GM18907 (cell line): ENCODE results near the gene APOH.
A peak's percentile ranks its signal among the peaks of the same experiment; 100 is the strongest.

Source experiments
- ATAC-seq: cut with Tn5 transposase; IDR thresholded peaks from one replicate; pipeline ENCODE4 v1.9.1; 2021; ENCODE audit warnings: mild to moderate bottlenecking, moderate library complexity; ENCODE audit not compliant: unreplicated experiment

The APOH gene

DNA sequence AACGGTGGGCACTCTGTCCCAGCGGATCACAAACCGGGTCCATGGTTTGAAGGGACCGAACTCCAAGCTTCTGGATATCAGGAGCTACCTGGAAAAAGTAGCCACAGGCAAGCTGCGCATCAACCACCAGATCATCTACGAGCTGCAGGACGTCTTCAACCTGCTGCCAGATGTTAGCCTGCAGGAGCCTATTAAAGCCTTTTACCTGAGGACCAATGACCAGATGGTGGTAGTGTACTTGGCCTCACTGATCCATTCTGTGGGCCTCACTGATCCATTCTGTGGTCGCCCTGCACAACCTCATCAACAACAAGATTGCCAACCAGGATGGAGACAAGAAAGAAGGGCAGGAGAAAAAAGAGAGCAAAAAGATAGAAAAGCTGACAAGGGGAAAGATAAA, 31.0 kb downstream of the APOH start:
- ATAC-seq, result no peak

DNA sequence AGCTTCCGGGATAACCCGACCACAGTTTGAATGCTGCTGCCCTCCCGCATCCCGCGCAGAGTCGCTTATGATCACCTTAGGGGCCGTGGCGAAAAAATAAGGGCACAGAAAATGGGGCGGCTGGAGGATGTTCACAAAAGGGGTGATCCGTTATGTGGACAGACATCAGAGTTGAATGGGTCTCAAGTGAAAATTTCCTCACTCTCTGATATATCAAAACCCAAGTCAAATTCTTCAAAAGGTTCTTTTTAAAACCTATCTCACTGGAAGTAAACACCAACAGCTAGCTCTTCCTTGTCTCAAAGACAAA, 36.9 kb downstream of the APOH start:
- no peak for ATAC-seq

DNA sequence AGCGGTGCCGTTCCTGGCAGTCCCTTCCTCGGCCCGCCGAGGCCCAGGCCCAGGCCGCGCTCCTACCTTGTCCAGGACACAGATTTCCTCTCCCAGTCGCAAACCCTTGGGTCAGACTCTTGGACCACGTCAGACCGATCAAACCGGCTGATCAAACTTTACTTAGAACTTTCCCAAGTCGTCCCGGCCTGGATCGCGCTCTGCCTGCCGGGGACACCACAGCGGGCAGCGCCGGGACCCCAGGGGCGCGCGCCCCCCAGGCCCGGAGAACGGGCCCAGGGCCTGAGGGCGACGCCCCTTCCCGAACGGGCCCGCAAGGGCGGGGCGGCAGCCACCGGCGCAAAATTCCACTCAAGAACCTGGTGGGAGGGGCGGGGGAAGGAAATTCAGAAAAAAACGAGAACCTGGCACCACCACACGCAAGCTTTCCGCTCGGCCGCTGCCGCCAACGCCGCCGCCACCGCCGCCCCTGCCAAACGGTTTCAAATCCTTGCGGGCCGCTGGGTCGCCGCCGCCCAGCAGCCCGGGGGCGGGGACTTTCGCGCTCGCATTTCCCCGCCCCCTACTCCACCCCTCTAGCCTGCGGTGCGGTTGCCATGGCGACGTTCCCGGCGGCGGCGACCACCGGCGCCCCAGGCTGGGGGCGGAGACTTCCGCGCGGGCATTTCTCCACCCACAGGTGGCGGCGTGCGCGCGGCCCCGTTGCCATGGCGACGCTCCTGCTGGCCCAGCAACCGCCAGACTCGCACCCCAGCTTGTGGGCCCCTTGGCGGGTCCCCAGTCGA, 37.4 kb downstream of the APOH start, which contains the start of gene CEP112:
Gene CEP112 (minus strand): TSS at position 541 of the 785 bp plus-strand sequence.
- ATAC-seq, result peak; percentile 68

DNA sequence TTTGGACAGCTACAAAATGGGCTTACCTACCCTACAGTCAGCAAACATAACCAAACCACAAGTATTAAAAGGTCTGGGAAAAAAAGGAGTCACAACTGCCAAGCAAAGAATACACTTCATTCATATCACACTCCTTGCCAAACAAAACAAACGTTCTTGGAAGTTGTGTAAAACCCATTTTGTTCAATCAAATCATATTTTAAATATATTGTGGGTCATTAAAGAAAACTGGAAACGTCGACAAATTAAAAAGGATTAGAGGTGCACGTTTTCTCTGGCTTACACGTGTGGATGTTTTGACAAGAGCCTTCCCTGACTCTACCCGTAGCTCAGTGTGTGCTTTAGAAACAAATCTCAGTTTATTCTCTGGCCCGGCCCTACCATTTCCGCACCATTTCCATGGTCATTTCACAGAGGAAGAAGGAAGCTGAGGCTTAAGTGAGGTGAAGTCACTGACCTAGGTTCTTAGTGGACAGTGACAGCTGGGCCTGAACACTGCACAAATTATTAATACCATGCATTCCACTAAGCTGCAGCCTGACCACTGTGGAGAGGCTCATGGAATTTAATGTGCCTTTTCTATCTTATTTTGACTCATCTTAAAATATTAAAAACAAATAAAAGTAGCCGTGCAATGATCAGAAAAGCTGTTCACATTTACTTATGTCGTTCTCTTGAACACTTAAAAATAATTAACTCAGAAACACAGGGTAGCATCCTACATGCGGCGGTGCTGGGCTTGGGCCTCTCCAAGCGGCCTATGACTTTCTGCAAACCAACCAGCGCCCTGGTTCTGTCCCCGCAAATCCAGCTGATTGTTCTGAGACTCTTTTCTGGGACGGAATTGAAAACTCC, 38.2 kb downstream of the APOH start:
- peak; percentile 6 for ATAC-seq

DNA sequence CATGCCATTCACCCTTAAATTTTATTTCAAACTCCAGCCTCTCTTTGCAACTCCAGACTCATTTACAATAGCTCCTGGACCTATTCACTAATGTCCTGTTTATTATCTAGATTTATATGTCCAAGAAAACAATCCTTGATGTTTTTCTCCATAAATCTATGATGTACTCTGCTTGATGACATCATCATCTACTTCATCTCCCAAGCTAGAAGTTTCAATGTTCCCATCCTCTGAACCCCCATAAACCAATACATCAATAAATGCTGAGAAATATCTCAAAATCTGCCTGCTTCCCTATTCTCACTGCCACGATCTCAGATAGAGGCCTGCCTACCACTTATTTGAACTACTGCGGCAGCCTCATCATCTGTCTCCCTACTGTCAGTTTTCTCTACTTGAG, 41.5 kb downstream of the APOH start:
- ATAC-seq, result no peak

DNA sequence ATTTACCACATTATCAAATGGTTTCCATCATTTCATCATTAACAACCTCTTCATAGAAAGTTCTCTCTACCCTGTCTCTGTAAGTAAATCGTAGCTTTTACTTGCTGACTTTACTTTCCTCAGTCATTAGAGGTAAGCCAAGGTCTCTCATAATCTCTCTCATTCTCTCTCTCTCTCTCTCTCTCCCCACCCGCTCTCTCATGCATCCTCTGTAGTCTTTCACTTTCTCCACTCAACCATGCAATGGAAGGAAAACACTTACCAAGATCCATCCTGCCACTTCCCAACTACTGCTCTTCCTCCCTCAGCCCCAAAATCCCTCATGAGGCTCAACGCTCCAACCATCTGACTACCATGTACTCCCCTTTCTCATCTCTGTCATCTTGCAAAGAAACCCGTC, 43.4 kb downstream of the APOH start:
- ATAC-seq, result no peak

DNA sequence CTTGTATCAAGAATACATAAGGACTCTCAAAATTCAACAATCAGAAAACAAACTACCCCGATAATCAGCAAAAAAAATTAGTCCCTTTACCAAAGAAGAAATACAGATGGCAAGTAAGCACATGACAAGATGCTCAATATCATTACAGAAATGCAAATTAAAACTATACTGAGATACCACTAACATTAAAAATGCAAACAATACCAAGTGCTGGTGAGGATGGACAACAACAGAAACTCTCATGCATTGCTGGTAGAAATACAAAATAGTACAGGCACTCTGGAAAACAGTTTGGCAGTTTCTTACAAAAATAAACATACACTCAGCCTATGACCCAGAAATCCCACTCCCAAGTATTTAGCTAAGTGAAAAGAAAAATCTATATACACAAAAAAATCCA, 44.8 kb downstream of the APOH start:
- ATAC-seq, result no peak

DNA sequence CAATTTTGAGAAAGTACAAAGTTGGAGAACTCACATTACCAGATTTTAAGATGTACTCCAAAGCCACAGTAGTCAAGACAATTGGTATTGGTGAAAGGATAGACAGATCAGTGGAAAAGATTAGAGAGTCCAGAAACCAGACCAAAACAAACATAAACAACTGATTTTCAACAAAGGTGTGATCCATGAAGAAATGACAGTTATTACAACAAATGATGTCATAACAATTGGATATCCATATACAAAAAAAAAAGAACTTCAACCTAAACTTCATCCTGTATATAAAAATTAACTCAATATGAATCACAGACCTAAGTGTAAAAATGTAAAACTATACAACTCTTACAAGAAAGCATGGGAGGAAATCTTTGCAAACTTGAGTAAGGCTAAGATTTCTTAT, 45.7 kb downstream of the APOH start:
- ATAC-seq, result no peak

DNA sequence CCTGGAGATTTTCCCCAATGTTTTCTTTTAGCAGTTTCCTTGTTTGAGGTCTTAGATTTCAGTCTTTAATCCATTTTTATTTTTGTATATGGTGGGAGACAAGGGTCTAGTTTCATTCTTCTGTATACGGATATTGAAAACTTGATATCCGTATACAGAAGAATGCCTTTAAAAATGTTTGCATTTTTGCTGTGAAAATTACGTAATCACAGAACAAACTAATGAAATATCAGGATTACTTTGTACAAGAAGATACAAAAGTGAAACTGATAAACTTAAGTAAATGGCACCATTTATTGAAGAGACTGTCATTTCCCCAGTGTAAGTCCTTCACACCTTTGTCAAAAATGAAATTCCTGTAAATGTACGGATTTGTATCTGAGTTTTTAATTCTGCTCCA, 50.6 kb downstream of the APOH start:
- no peak for ATAC-seq

DNA sequence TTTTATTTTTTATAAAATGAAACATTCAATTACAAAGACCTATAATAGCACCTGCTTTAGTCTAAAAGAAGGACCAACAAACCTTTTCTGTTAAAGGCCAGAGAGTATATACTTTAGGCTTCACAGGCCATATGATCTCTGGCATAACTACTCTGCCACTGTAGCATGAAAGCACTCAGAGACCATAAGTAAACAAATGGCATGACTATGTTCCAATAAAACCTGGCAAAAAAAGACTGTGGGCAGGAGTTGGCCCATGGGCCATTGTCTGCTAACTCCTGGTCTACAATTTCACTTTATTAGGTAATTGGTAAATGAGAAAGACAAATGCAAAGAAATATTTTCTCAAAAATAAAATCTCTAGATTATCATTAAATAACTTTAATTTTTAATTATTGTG, 52.2 kb downstream of the APOH start:
- no peak for ATAC-seq

DNA sequence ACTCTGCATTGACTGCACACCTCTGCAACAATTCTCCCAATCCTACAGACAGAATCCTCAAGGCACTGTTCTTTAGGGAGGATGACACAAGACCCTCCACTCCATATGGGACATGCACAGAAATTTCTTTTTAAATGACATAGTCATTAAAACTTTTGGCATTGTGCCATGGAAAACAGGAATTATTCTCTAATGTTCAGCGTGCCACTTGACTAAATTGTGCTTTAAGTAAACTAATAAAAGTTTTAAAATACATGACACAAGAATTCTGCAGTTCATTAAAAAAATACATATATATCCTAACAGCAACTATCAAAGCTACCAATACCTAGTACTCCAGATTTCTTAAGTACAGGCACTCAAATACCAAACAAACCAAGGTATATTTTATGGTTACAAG, 53.3 kb downstream of the APOH start:
- ATAC-seq, result no peak

DNA sequence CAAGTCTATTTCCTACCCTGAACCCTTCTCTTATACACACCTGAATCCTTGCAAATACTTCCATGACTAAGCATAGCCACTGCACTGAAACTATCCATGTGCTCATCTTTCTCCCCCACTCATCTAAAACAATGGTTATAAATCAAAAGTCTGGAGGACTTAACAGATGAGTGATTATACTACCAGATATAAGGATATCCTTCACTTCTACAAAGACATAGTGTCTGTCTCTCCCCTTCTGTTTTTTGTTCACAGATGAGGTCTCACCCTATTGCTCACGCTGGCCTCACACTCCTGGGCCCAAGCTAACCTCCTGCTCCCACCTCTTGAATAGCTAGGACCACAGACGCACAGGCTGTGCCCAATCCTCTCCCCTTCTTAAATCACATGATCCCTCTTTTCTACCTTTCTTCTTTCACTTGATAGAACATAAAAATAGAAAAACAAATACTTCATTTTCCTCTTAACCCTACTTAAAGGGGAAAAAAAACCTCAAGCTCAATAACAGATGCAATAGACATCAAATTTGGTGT, 56.5 kb downstream of the APOH start:
- ATAC-seq, result no peak

DNA sequence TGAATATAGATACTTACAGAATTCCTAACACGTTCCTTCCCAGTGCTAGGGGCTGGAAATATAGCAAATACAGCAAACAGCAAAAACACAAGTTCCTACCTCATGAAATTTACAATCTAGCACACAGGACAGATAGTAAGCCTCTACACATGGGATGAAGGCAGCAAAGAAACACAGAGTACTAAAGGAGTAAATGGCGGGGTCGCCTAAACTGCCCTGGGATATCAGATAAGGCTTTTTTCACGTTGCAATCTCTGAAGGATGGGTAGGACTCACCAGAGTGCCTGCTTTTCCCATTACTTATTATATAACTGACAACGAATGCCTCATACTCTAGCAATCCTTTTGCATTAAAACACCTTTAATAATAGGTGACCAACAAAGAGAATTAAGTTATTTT, 57.1 kb downstream of the APOH start:
- no peak for ATAC-seq

DNA sequence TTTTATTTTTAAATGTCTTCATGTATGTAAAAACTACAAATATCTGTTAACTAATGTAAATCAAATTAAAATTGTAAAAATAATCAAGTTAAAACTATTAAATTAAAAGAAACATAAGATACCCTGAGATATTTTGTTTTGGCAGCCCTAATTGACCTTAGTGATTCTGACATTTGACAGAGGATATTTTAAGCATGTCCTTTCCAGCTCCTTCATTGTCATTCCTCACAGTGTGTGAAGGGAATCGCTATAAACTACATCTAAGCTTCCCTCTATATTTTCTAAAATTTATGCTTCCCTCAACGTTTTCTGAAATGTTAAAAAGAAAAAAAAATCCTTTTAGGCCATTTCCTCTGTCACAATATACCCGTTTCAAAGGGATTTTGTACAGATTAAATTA, 57.5 kb downstream of the APOH start:
- ATAC-seq, result no peak

DNA sequence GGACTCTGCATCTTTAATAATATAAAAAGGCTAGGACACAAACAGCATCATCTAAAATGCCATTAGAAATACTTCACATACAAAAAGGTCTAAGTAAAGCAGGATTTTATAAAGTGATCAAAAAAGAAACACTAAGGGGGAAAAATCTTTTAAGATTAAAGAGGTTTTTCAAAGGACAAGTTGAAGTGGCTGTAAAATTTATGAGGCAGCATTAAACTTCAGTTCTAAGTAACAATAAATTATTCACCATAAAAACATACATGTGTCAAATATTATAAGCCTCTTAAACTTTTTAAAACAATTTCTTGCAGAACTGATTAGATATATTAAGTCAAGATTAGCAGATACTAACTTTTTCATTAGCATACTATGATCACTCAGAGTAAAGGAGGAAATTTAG, 58.0 kb downstream of the APOH start:
- no peak for ATAC-seq

DNA sequence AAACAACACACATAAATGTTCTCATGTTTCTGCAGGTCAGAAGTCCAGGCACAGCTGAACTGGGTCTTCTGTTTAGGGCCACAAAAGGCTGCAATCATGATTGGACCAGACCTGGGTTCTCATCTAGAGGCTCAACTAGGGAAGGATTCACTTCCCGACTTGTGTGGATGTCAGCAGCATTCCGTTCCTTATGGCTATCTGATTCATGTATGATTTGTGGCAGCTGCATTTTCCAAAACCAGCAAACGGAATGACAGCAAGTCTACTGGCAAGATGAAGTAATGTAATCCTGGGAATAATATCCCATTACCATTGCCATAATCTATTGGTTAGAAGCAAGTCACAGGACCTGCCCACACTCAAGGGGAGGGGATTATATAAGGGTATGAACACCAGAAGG, 59.4 kb downstream of the APOH start:
- no peak for ATAC-seq

DNA sequence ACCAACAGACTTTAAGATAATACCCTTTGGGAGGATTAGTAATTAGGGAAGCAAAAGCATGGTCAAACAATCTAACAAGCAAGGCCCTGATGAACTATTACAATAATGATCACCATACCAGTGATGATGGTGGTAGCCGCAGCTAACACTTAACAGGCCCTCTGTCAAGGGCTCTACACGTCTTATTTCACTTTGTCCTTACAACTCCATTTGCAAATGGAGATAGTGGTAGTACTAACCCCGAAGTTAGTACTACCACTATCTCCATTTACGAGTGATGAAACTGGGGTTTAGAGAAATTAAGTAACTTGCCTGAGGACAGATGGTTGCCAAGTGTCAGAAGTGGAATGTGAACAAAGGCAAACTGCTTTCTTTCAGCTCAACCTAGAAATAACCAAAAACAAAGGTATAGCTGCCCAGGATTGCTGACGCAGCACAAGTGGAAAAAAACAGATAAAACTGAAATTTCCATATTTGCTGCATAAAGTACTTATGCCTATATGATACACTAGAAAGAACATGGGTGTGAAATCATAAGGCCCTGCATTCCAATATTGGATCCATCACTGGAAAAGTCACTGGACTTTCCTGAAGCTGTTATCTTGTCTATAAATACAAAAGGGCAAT, 61.9 kb downstream of the APOH start:
- no peak for ATAC-seq

DNA sequence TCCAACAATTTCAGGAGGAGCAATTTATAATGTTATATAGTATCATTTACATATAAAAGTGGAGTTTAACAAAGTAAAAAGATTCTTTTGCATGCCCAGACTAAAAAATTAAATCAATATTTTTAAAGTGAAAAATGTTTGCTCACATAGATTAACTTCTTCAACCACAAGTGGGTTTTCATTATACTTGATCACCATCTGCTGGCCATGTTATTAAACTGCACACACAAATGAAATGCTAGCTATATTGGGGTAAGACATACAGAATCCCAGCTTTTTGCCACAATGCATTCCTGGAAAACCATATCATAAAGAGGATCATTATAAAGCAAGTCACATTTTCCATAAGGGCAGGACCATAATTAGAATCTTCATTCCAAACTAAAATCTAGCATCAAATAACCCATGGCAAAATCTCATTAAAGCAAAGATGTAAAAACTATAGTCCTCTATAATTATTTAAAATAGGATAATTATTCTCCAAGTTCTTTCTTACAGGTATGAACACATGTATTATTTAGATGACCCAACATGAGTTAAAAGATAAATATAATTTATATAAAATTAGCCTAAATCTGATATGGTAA, 63.6 kb downstream of the APOH start:
- ATAC-seq, result no peak
